Measurements from ENCODE around the gene CNTNAP5. TPM values are rescaled to one million over a fixed set of nuclear protein-coding genes. Genes with fewer than 3 reads are reported as not detected.

CNTNAP5 gene
- total and polyA plus RNA-seq, 2 donors (not counting 3 experiments of a cell fraction or from before 2014, with no cell fraction given): not detected

DNA sequence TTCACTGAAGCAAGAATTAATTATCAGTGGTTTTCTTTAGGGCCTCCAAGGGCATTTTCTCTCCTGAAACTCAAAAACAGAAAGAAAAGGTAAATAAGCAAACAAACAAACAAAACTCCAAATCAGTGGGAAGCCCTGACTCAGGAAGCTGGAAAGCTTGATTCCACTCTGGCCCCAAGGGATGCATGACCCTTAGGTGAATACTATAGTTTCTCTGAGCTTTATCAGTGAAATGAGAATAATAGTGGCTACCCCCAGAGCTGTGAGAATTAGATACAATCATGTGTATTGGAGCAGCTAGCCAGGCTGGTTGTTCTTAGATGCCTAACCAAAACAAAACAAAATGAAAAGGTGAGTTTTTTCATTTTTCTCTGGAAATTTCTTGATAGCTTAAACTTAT, 585.1 kb downstream of the CNTNAP5 start:
- Histone ChIP-seq H3K4me3 (replicated peaks in 1 of 3; ENCODE audit: insufficient read depth in 1 of 3, low read depth in 1 of 3, low read length in 3 of 3) (no peak overlapping the region), H3K36me3 (ENCODE audit: control insufficient read depth in 2 of 2, extremely low read depth in 1 of 2, insufficient read depth in 2 of 2, low read length in 2 of 2) (no peaks in the 10 kb centered on the region), H3K27me3 (ENCODE audit: control insufficient read depth in 2 of 2, insufficient read depth in 2 of 2, low read length in 2 of 2) (no peaks in the 10 kb centered on the region), H3K79me2 (ENCODE audit: control insufficient read depth, insufficient read depth, low read length) (no peaks in the 10 kb centered on the region), H3K9me3 (replicated peaks; ENCODE audit: control insufficient read depth, insufficient read depth, low read length) (peaks cover 4% of the 10 kb centered on the region), H3K9me1 (replicated peaks; ENCODE audit: control insufficient read depth, extremely low read depth, insufficient read depth, low read length) (no peaks in the 10 kb centered on the region), H3K27ac (ENCODE audit: insufficient read depth, low read depth, low read length) (no peak overlapping the region), H4K20me1 (replicated peaks; ENCODE audit: control insufficient read depth, extremely low read depth, insufficient read depth, low read length) (no peaks in the 10 kb centered on the region), H2AFZ (ENCODE audit: low read depth, low read length) (no peak overlapping the region), H3K4me2 (ENCODE audit: insufficient read depth, low read length) (no peak overlapping the region), H3K4me1 (ENCODE audit: control insufficient read depth, extremely low read depth, insufficient read depth, low read length) (no peaks in the 10 kb centered on the region), H3K9ac (replicated peaks; ENCODE audit: extremely low read depth, insufficient read depth, low read length) (no peak overlapping the region)
- ChIA-PET POLR2A (no interaction called here), CTCF (no interaction called here)
- FAIRE-seq (no peak), DNase-seq (ENCODE audit: low read depth, low spot score) (no peak)
- intact Hi-C loops (cut with micrococcal nuclease) (no loop called here), dilution Hi-C loops (cut with MboI; ENCODE audit: extremely low pct_ligation_motif_present, low sequenced_read_pairs) (no loop called here)
- TF ChIP-seq EZH2 (IDR thresholded peaks at IDR 0.05; ENCODE audit: borderline replicate concordance, low read depth, low read length, severe bottlenecking) (no peak), JUN (IDR thresholded peaks at IDR 0.05; ENCODE audit: borderline replicate concordance, insufficient read depth, insufficient read length, low read depth) (no peak), POLR2AphosphoS5 (IDR thresholded peaks at IDR 0.05; ENCODE audit: insufficient read depth, low read depth, low read length) (no peak), CTCF (IDR thresholded peaks at IDR 0.05; ENCODE audit: extremely low read depth in 1 of 2, insufficient read depth in 1 of 2, low read depth in 1 of 2, low read length in 2 of 2) (no peak)
- TF ChIP-seq, protein P1, sequence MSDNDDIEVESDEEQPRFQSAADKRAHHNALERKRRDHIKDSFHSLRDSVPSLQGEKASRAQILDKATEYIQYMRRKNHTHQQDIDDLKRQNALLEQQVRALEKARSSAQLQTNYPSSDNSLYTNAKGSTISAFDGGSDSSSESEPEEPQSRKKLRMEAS (IDR thresholded peaks at IDR 0.05; ENCODE audit: insufficient read depth, insufficient read length): no peak
- BruUV-seq (replicated peaks): no TSS peak

GRCh38 chr2:124610866-124611265, 585.8 kb downstream of the CNTNAP5 start:
- FAIRE-seq (no peak), DNase-seq (ENCODE audit: low read depth, low spot score) (no peak)
- no peaks in the 10 kb centered on the region for H3K4me1 ChIP-seq (ENCODE audit: control insufficient read depth, extremely low read depth, insufficient read depth, low read length)
- H3K79me2 ChIP-seq (ENCODE audit: control insufficient read depth, insufficient read depth, low read length): no peaks in the 10 kb centered on the region
- H3K27me3 ChIP-seq (ENCODE audit: control insufficient read depth in 2 of 2, insufficient read depth in 2 of 2, low read length in 2 of 2): no peaks in the 10 kb centered on the region
- no peak overlapping the region for H3K9ac ChIP-seq (replicated peaks; ENCODE audit: extremely low read depth, insufficient read depth, low read length)
- CTCF ChIA-PET: no interaction called here
- H4K20me1 ChIP-seq (replicated peaks; ENCODE audit: control insufficient read depth, extremely low read depth, insufficient read depth, low read length): no peaks in the 10 kb centered on the region
- no TSS peak for BruUV-seq (replicated peaks)
- no peaks in the 10 kb centered on the region for H3K9me1 ChIP-seq (replicated peaks; ENCODE audit: control insufficient read depth, extremely low read depth, insufficient read depth, low read length)
- no peak overlapping the region for H3K4me3 ChIP-seq (replicated peaks in 1 of 3; ENCODE audit: insufficient read depth in 1 of 3, low read depth in 1 of 3, low read length in 3 of 3)
- no peaks in the 10 kb centered on the region for H3K36me3 ChIP-seq (ENCODE audit: control insufficient read depth in 2 of 2, extremely low read depth in 1 of 2, insufficient read depth in 2 of 2, low read length in 2 of 2)
- intact Hi-C loops (cut with micrococcal nuclease): no loop called here
- peaks cover 4% of the 10 kb centered on the region for H3K9me3 ChIP-seq (replicated peaks; ENCODE audit: control insufficient read depth, insufficient read depth, low read length)
- no peak overlapping the region for H3K27ac ChIP-seq (ENCODE audit: insufficient read depth, low read depth, low read length)
- TF ChIP-seq CTCF (IDR thresholded peaks at IDR 0.05; ENCODE audit: extremely low read depth in 1 of 2, insufficient read depth in 1 of 2, low read depth in 1 of 2, low read length in 2 of 2) (no peak), GATA2 (IDR thresholded peaks at IDR 0.05; ENCODE audit: insufficient read depth, insufficient read length, low read depth, low read length) (no peak), FOS (IDR thresholded peaks at IDR 0.05; ENCODE audit: borderline replicate concordance, insufficient read depth, low read length) (no peak), JUN (IDR thresholded peaks at IDR 0.05; ENCODE audit: borderline replicate concordance, insufficient read depth, insufficient read length, low read depth) (no peak), POLR2AphosphoS5 (IDR thresholded peaks at IDR 0.05; ENCODE audit: insufficient read depth, low read depth, low read length) (no peak), MYC (IDR thresholded peaks at IDR 0.05; ENCODE audit: low read depth, low read length) (no peak), POLR2A (IDR thresholded peaks at IDR 0.05; ENCODE audit: low read depth, low read length) (no peak), EZH2 (IDR thresholded peaks at IDR 0.05; ENCODE audit: borderline replicate concordance, low read depth, low read length, severe bottlenecking) (no peak)
- TF ChIP-seq, protein P1 (IDR thresholded peaks at IDR 0.05; ENCODE audit: insufficient read depth, insufficient read length): no peak
- no peak overlapping the region for H2AFZ ChIP-seq (ENCODE audit: low read depth, low read length)
- dilution Hi-C loops (cut with MboI; ENCODE audit: extremely low pct_ligation_motif_present, low sequenced_read_pairs): no loop called here
- POLR2A ChIA-PET: no interaction called here
- no peak overlapping the region for H3K4me2 ChIP-seq (ENCODE audit: insufficient read depth, low read length)

Data from endothelial cell of umbilical vein (primary cell).